Activated CD4-positive, CD25-positive, alpha-beta regulatory T cell treated with anti-CD3 and anti-CD28 coated beads, Interleukin-2, amount 50 U/mL, for 16 hours (primary cell): Measurements from ENCODE around the gene BHMT.
"Not testable (repeated sequence)": the region's sequence is repeated elsewhere in the genome, so short reads cannot be mapped to it uniquely, and the experiment has no call there.

Source experiments
- DNase-seq: peaks from one replicate; pipeline ENCODE4 v3.0.0-alpha.2; 2020; ENCODE audit warnings: low read depth, low spot score

BHMT gene

GRCh38 chr5:79111960-79112702 lies 522 bp downstream of the BHMT start:
- no peak for DNase-seq

- DNase-seq, result no peak
Observed at GRCh38 chr5:79112703-79113058, 1.1 kb downstream of the BHMT start.

GRCh38 chr5:79119486-79119885 lies 7.9 kb downstream of the BHMT start:
- DNase-seq, result no peak

GRCh38 chr5:79120221-79120620 lies 8.6 kb downstream of the BHMT start:
- DNase-seq, result no peak

GRCh38 chr5:79122973-79123372 lies 11.4 kb downstream of the BHMT start:
- no peak for DNase-seq

- no peak for DNase-seq
Observed at GRCh38 chr5:79124607-79125006, 13.0 kb downstream of the BHMT start.

GRCh38 chr5:79130781-79131180 lies 19.2 kb downstream of the BHMT start:
- DNase-seq, result no peak

GRCh38 chr5:79133121-79133656 lies 21.6 kb downstream of the BHMT start:
- no peak for DNase-seq

- peak; percentile 26 for DNase-seq
Observed at GRCh38 chr5:79133657-79134451, 22.2 kb downstream of the BHMT start.

- DNase-seq, result no peak
Observed at GRCh38 chr5:79135790-79136553, 24.4 kb downstream of the BHMT start.

GRCh38 chr5:79136618-79137017 lies 25.0 kb downstream of the BHMT start:
- no peak for DNase-seq

GRCh38 chr5:79140553-79140952 lies 28.9 kb downstream of the BHMT start:
- no peak for DNase-seq

- DNase-seq, result no peak
Observed at GRCh38 chr5:79143684-79144379, 32.2 kb downstream of the BHMT start.

- DNase-seq, result no peak
Observed at GRCh38 chr5:79147076-79147475, 35.5 kb downstream of the BHMT start.

GRCh38 chr5:79149433-79149832 lies 37.8 kb downstream of the BHMT start:
- DNase-seq, result no peak

GRCh38 chr5:79151942-79152671 lies 40.5 kb downstream of the BHMT start:
- DNase-seq, result no peak

GRCh38 chr5:79157305-79157704 lies 45.7 kb downstream of the BHMT start:
- no peak for DNase-seq

GRCh38 chr5:79161647-79162046 lies 50.0 kb downstream of the BHMT start:
- not testable (repeated sequence) for DNase-seq

GRCh38 chr5:79168031-79168430 lies 56.4 kb downstream of the BHMT start:
- DNase-seq, result no peak

GRCh38 chr5:79170661-79171060 lies 59.1 kb downstream of the BHMT start:
- DNase-seq, result no peak
